CD8-positive, alpha-beta memory T cell (primary cell): ENCODE measurements around the gene COQ2. TPM values are rescaled to one million over a fixed set of nuclear protein-coding genes. Genes with fewer than 3 reads are reported as not detected.

Source experiments
- CTCF ChIA-PET: fragments of 350-600 bp; sonication (Branson Sonifier 250); formaldehyde crosslinking; loops from one replicate; lab custom pipeline; 2021; ENCODE audit warnings: antibody characterized with exemption; lab: Charles Lee
- POLR2A ChIA-PET: fragments of 350-600 bp; sonication (Branson Sonifier 250); formaldehyde crosslinking; loops from one replicate; lab custom pipeline; 2021; ENCODE audit warnings: antibody characterized with exemption; lab: Charles Lee
- DNase-seq, 5 donors: peaks; one replicate each; pipeline versions ENCODE4 v3.0.0 to v3.0.0-alpha.2; 2020 to 2022; ENCODE audit warnings: mixed read lengths in 1 of 5
- H3K27ac ChIP-seq: one replicate; pipeline ENCODE4 v1.7.0; 2013; ENCODE audit warnings: low read depth, mild to moderate bottlenecking, low read length, moderate library complexity
- H3K27me3 ChIP-seq: 2 replicates; pipeline ENCODE4 v1.7.0; 2013; ENCODE audit warnings: low read length, mild to moderate bottlenecking; ENCODE audit not compliant: insufficient read depth, poor library complexity, severe bottlenecking
- H3K36me3 ChIP-seq: 2 replicates; pipeline ENCODE4 v1.7.0; 2013; ENCODE audit warnings: mild to moderate bottlenecking, low read length, moderate library complexity; ENCODE audit not compliant: insufficient read depth
- H3K4me1 ChIP-seq: 2 replicates; pipeline ENCODE4 v1.7.0; 2013; ENCODE audit warnings: mild to moderate bottlenecking, low read length, moderate library complexity; ENCODE audit not compliant: insufficient read depth
- H3K4me3 ChIP-seq: 2 replicates; pipeline ENCODE4 v1.7.0; 2013; ENCODE audit warnings: mild to moderate bottlenecking, low read length
- H3K9me3 ChIP-seq: 2 replicates; pipeline ENCODE4 v1.7.0; 2013; ENCODE audit warnings: mild to moderate bottlenecking, low read length
- H3K27ac Mint-ChIP-seq, 8 donors: one replicate each; pipeline ENCODE4 v1.8.0; 2020 to 2021; ENCODE audit warnings: mixed read lengths in 8 of 8, mild to moderate bottlenecking in 6 of 8, inconsistent platforms in 3 of 8, moderate library complexity in 3 of 8
- H3K27me3 Mint-ChIP-seq, 2 donors: one replicate each; pipeline ENCODE4 v1.8.0; 2020 to 2021; ENCODE audit warnings: mixed read lengths in 2 of 2, mild to moderate bottlenecking in 1 of 2, moderate library complexity in 1 of 2
- H3K36me3 Mint-ChIP-seq, 3 donors: one replicate each; pipeline ENCODE4 v1.8.0; 2020 to 2021; ENCODE audit warnings: mixed read lengths in 3 of 3, inconsistent platforms in 1 of 3, mild to moderate bottlenecking in 1 of 3
- H3K4me1 Mint-ChIP-seq, 3 donors: one replicate each; pipeline ENCODE4 v1.8.0; 2020 to 2021; ENCODE audit warnings: mixed read lengths in 3 of 3, inconsistent platforms in 1 of 3, mild to moderate bottlenecking in 1 of 3
- H3K4me3 Mint-ChIP-seq, 7 donors: one replicate each; pipeline ENCODE4 v1.8.0; 2020 to 2021; ENCODE audit warnings: mixed read lengths in 7 of 7, mild to moderate bottlenecking in 6 of 7, moderate library complexity in 4 of 7, inconsistent platforms in 2 of 7
- H3K9me3 Mint-ChIP-seq, 5 donors: one replicate each; pipeline ENCODE4 v1.8.0; 2020 to 2022; ENCODE audit warnings: mixed read lengths in 5 of 5, mild to moderate bottlenecking in 3 of 5, moderate library complexity in 2 of 5, inconsistent platforms in 1 of 5
- polyA plus RNA-seq: library from polyadenylated mRNA; unstranded; fragments of 300-500 nt; fragmentation: Illumina TruSeq; gene quantifications from one replicate; pipeline ENCODE4 v1.2.3, GENCODE V29; 2021
- total RNA-seq, 2 experiments: library from RNA; stranded (reverse); gene quantifications; one replicate each; pipeline ENCODE4 v1.2.3, GENCODE V29; 2021

The COQ2 gene
- total and polyA plus RNA-seq, 3 experiments from 2014 or later: 7.5 to 24.3 (median 23.6) TPM

- Mint-ChIP-seq H3K4me3 (no peak overlapping the region), H3K36me3 (peaks cover 0 to 9% (median 4%) of the 10 kb centered on the region in 3 donors), H3K27me3 (no peaks in the 10 kb centered on the region), H3K27ac (peak overlapping the region in 1 of 8 donors; percentile 32), H3K9me3 (no peaks in the 10 kb centered on the region), H3K4me1 (peaks cover 37 to 41% (median 38%) of the 10 kb centered on the region in 3 donors)
- no peak overlapping the region for H3K27ac ChIP-seq
- H3K9me3 ChIP-seq: no peaks in the 10 kb centered on the region
- peaks cover 20% of the 10 kb centered on the region for H3K4me1 ChIP-seq
- ChIA-PET CTCF (interaction anchor here (2.5 kb wide), 1 partner anchor 181 kb away, joined by 8 read pairs; no protein-coding TSS in a partner anchor), POLR2A (no interaction called here)
- no peaks in the 10 kb centered on the region for H3K27me3 ChIP-seq
- H3K36me3 ChIP-seq: no peaks in the 10 kb centered on the region
- no peak for DNase-seq
- no peak overlapping the region for H3K4me3 ChIP-seq
Observed at GRCh38 chr4:83255584-83255983, 29.0 kb downstream of the COQ2 start.

- H3K27ac ChIP-seq: no peak overlapping the region
- Mint-ChIP-seq H3K4me1 (peaks cover 21 to 27% (median 24%) of the 10 kb centered on the region in 3 donors), H3K27ac (peak overlapping the region in 7 of 8 donors; percentile 42 to 85 (median 68)), H3K9me3 (no peaks in the 10 kb centered on the region), H3K4me3 (peak overlapping the region in 4 of 7 donors; percentile 23 to 79 (median 36)), H3K27me3 (no peaks in the 10 kb centered on the region), H3K36me3 (peaks cover 0 to 6% (median 2%) of the 10 kb centered on the region in 3 donors)
- H3K4me3 ChIP-seq: no peak overlapping the region
- no peaks in the 10 kb centered on the region for H3K27me3 ChIP-seq
- ChIA-PET POLR2A (no interaction called here), CTCF (interaction anchor here (0.6 to 6.1 kb wide), 21 partner anchors 10 to 218 kb away, joined by 3 to 57 read pairs (median 5); partner anchors contain the start of genes COPS4 and PLAC8)
- H3K4me1 ChIP-seq: peaks cover 13% of the 10 kb centered on the region
- no peaks in the 10 kb centered on the region for H3K9me3 ChIP-seq
- H3K36me3 ChIP-seq: no peaks in the 10 kb centered on the region
- peak; percentile 56 to 78 (median 75) for DNase-seq
Observed at GRCh38 chr4:83252782-83253405, 31.7 kb downstream of the COQ2 start.

GRCh38 chr4:83251447-83251830 is 33.2 kb downstream of the COQ2 start:
- H3K4me3 Mint-ChIP-seq: no peak overlapping the region
- POLR2A ChIA-PET: no interaction called here
- Histone ChIP-seq H3K4me3 (no peak overlapping the region), H3K27ac (no peak overlapping the region), H3K27me3 (no peaks in the 10 kb centered on the region), H3K4me1 (peaks cover 13% of the 10 kb centered on the region), H3K9me3 (no peaks in the 10 kb centered on the region), H3K36me3 (no peaks in the 10 kb centered on the region)
- CTCF ChIA-PET: interaction anchor here (0.6 to 6.1 kb wide), 13 partner anchors 9 to 803 kb away, joined by 3 to 57 read pairs (median 4); partner anchors contain the start of gene PLAC8
- peaks cover 0 to 2% (median 0%) of the 10 kb centered on the region in 3 donors for H3K36me3 Mint-ChIP-seq
- H3K9me3 Mint-ChIP-seq: no peaks in the 10 kb centered on the region
- no peak for DNase-seq
- peaks cover 20 to 27% (median 21%) of the 10 kb centered on the region in 3 donors for H3K4me1 Mint-ChIP-seq
- H3K27ac Mint-ChIP-seq: peak overlapping the region in 1 of 8 donors; percentile 21
- no peaks in the 10 kb centered on the region for H3K27me3 Mint-ChIP-seq

- H3K36me3 Mint-ChIP-seq: peaks cover 0 to 4% (median 0%) of the 10 kb centered on the region in 3 donors
Observed at GRCh38 chr4:83250687-83251446, 33.7 kb downstream of the COQ2 start.

GRCh38 chr4:83248486-83248885 is 36.1 kb downstream of the COQ2 start:
- Mint-ChIP-seq H3K4me3 (no peak overlapping the region), H3K27ac (peak overlapping the region in 1 of 8 donors; percentile 73), H3K9me3 (no peaks in the 10 kb centered on the region), H3K27me3 (no peaks in the 10 kb centered on the region), H3K4me1 (peaks cover 19 to 27% (median 26%) of the 10 kb centered on the region in 3 donors), H3K36me3 (peaks cover 0 to 15% (median 5%) of the 10 kb centered on the region in 3 donors)
- Histone ChIP-seq H3K9me3 (no peaks in the 10 kb centered on the region), H3K27me3 (no peaks in the 10 kb centered on the region), H3K4me3 (no peak overlapping the region), H3K36me3 (no peaks in the 10 kb centered on the region), H3K27ac (no peak overlapping the region), H3K4me1 (peaks cover 13% of the 10 kb centered on the region)
- POLR2A ChIA-PET: no interaction called here
- DNase-seq: no peak
- CTCF ChIA-PET: interaction anchor here (1.3 to 1.9 kb wide), 2 partner anchors 164 to 174 kb away, joined by 3 to 5 read pairs; no protein-coding TSS in a partner anchor

More at GRCh38 chr4:83250687-83251446, 33.7 kb downstream of the COQ2 start:
- peaks cover 20 to 29% (median 23%) of the 10 kb centered on the region in 3 donors for H3K4me1 Mint-ChIP-seq
- H3K27ac ChIP-seq: no peak overlapping the region
- no peaks in the 10 kb centered on the region for H3K27me3 Mint-ChIP-seq
- peak overlapping the region in 1 of 7 donors; percentile 39 for H3K4me3 Mint-ChIP-seq
- no peak overlapping the region for H3K4me3 ChIP-seq
- ChIA-PET POLR2A (no interaction called here), CTCF (interaction anchor here (0.6 to 6.1 kb wide), 13 partner anchors 10 to 802 kb away, joined by 3 to 57 read pairs (median 4); partner anchors contain the start of gene PLAC8)
- H3K9me3 Mint-ChIP-seq: no peaks in the 10 kb centered on the region
- H3K36me3 ChIP-seq: no peaks in the 10 kb centered on the region
- H3K4me1 ChIP-seq: peaks cover 13% of the 10 kb centered on the region
- no peaks in the 10 kb centered on the region for H3K9me3 ChIP-seq
- DNase-seq: no peak
- H3K27me3 ChIP-seq: no peaks in the 10 kb centered on the region
- peak overlapping the region in 1 of 8 donors; percentile 50 for H3K27ac Mint-ChIP-seq

GRCh38 chr4:83247415-83248357 is 36.9 kb downstream of the COQ2 start:
- POLR2A ChIA-PET: no interaction called here
- Histone ChIP-seq H3K4me1 (peaks cover 8% of the 10 kb centered on the region), H3K27me3 (no peaks in the 10 kb centered on the region), H3K27ac (no peak overlapping the region), H3K9me3 (no peaks in the 10 kb centered on the region), H3K36me3 (no peaks in the 10 kb centered on the region), H3K4me3 (no peak overlapping the region)
- H3K9me3 Mint-ChIP-seq: no peaks in the 10 kb centered on the region
- peaks cover 0 to 1% of the 10 kb centered on the region in 2 donors for H3K27me3 Mint-ChIP-seq
- no peak for DNase-seq
- H3K36me3 Mint-ChIP-seq: peaks cover 0 to 23% (median 5%) of the 10 kb centered on the region in 3 donors
- H3K4me1 Mint-ChIP-seq: peaks cover 11 to 23% (median 20%) of the 10 kb centered on the region in 3 donors
- H3K27ac Mint-ChIP-seq: no peak overlapping the region
- H3K4me3 Mint-ChIP-seq: no peak overlapping the region
- CTCF ChIA-PET: interaction anchor here (1.1 to 1.9 kb wide), 3 partner anchors 164 to 285 kb away, joined by 3 to 5 read pairs (median 3); no protein-coding TSS in a partner anchor

GRCh38 chr4:83241132-83241531 is 43.5 kb downstream of the COQ2 start:
- DNase-seq: no peak
- peaks cover 32 to 38% (median 36%) of the 10 kb centered on the region in 3 donors for H3K4me1 Mint-ChIP-seq
- Histone ChIP-seq H3K4me3 (no peak overlapping the region), H3K27me3 (no peaks in the 10 kb centered on the region), H3K9me3 (no peaks in the 10 kb centered on the region), H3K36me3 (no peaks in the 10 kb centered on the region), H3K27ac (no peak overlapping the region), H3K4me1 (peaks cover 23% of the 10 kb centered on the region)
- CTCF ChIA-PET: no interaction called here
- POLR2A ChIA-PET: no interaction called here
- H3K9me3 Mint-ChIP-seq: no peaks in the 10 kb centered on the region
- peaks cover 0 to 27% (median 9%) of the 10 kb centered on the region in 3 donors for H3K36me3 Mint-ChIP-seq
- H3K27me3 Mint-ChIP-seq: peaks cover 0 to 2% of the 10 kb centered on the region in 2 donors
- H3K27ac Mint-ChIP-seq: no peak overlapping the region
- peak overlapping the region in 2 of 7 donors; percentile 25 to 45 for H3K4me3 Mint-ChIP-seq
